Activated CD8-positive, alpha-beta memory T cell treated with anti-CD3 and anti-CD28 coated beads for 36 hours (primary cell): ENCODE measurements around the gene LSM14B. TPM values are rescaled to one million over a fixed set of nuclear protein-coding genes. Genes with fewer than 3 reads are reported as not detected.
"Not testable (repeated sequence)": the region's sequence is repeated elsewhere in the genome, so short reads cannot be mapped to it uniquely, and the experiment has no call there.

ENCODE experiments used
- CTCF ChIA-PET: fragments of 350-600 bp; sonication (Branson Sonifier 250); formaldehyde crosslinking; loops from one replicate; lab custom pipeline; 2021; ENCODE audit warnings: antibody characterized with exemption; lab: Charles Lee
- POLR2A ChIA-PET: fragments of 350-600 bp; sonication (Branson Sonifier 250); formaldehyde crosslinking; loops from one replicate; lab custom pipeline; 2021; ENCODE audit warnings: antibody characterized with exemption; lab: Charles Lee
- total RNA-seq, 2 experiments: library from RNA; stranded (reverse); gene quantifications; one replicate each; pipeline ENCODE4 v1.2.3, GENCODE V29; 2021

LSM14B gene
- total RNA-seq, 2 experiments from 2014 or later, result 34.6 to 35.3 TPM

DNA sequence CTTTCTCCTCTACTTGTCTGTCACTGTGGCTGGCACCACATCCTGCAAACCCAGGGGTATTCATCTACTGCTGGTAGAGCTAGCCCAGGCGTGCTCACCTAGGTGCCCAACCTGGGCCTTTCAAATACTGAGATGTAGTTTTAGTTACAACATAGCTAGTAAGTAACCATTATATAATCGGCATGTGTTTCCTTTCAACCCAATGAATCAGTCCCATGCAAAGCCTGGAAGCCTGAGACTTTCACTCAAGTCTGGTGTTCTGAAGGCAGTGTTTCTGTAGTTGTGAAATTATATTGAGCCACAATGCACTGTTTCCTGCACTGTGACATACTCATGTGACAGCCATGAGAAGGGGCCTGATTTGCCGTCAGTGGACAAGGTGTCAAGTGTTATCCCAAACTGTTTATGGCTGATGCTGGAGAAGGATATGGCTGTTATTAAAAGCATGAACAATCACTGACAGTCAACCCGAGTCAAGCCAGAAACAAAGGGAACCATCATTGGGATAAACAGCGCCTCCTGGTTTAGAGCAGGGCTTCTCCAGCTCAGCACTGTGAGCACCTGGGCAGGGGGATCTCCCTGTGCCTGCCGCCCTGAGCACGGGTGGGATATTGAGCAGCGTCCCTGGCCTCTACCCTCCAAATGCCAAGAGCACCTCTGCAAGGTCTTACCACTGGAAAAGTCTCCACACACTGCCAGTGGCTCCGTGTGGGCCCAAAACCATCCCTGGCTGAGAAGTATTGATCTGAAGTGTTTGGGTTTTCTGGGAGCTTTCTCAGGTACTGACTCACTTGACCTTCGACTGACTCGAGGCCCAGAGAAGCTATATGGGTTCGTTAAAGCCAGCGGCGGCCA, 19.3 kb downstream of the LSM14B start:
- CTCF ChIA-PET, result interaction anchor here (1.0 to 2.2 kb wide), 6 partner anchors 13 to 131 kb away, joined by 3 to 11 read pairs (median 4); partner anchors contain the start of gene LSM14B
- POLR2A ChIA-PET, result interaction anchor here (1.4 to 2.6 kb wide), 2 partner anchors 20 kb away, joined by 6 read pairs; partner anchors contain the start of gene LSM14B

DNA sequence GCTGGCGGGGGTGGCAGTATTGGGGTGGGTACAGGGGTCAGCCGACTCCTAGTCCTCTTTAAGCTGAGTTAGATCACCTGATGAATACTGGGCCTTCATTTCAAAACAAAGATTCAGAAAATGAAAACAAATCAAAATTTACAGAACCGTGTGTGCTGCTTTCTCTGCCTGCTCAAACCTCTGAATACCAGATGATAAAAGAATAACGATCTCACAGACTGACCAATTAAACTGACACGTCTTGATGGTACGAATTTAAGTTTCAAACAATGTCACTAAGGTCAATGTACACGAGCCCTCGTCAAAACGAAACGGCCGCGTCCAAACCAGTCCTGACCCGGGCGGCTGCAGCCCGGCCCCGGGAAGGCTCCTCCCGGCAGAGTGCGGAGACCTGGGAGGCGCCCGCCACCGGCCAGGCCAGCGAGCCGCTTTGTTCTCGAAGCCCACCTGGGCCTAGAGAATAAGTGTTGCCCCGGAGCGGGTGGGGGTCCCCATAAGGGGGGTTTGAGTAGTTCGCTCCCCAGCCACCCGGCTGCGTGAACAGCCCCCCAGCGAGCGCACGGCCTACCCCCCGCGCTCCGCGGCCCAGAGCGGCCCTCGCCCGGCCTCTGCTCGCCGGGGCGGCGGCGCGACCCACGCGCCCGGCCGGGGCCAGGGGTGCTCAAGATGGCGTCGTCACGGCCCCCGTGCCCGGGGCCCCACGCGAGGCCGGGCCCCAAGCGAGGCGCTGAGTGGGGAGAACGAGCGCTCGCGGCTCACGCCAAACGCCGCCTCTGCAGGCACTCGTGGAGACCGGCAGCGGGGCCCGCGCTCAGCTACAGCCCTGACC, 20.2 kb downstream of the LSM14B start:
- CTCF ChIA-PET, result interaction anchor here (0.8 to 2.2 kb wide), 6 partner anchors 14 to 132 kb away, joined by 3 to 11 read pairs (median 3); partner anchors contain the start of gene LSM14B
- POLR2A ChIA-PET, result interaction anchor here (2.6 kb wide), 1 partner anchor 21 kb away, joined by 6 read pairs; the partner anchor contains the start of gene LSM14B

DNA sequence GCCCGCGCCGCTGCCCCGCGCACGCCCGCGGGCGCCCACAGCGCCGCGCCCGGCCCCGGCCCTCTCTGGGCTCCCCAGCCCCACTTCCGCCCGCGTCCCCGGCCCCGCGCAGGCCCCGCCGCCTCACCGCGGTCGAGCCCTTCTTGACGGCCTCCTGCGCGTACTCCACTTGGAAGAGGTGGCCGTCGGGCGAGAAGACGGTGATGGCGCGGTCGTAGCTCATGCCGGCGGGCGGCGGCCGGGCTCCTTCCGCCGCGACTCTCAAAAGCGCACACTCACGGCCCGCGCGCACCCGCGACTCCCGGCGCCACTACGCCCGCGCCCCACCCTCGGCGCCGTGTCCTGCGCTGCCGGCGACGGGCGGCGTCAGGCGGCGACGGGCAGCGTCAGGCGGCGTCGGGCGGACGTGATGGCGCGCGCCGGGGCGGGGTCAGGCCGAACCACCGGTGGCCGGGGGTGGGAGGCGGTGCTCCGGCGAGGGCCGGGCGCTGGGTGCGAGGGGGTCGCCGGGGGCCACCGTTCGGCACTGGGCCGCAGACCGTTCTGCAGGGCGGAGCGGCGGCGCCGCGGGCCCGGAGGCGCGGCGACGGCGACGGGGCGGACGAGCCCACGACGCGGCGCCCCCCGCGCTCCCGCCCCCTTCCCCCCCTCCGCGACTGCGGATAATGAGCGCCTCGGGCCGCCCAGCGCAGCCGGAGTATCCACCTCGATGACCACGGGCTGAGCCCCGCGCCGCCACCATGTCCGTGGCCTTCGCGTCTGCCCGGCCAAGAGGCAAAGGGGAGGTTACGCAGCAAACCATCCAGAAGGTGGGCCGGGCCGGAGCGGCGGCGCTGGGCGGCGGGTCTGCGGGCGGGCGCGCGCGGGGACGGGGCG, 21.0 kb downstream of the LSM14B start, which contains the start of the genes PSMA7 and SS18L1:
TSS of gene PSMA7 (minus strand) at position 314 of the 876 bp plus-strand sequence. CDS start at position 223, 91 bp downstream.
TSS of gene SS18L1 (plus strand) at position 689 of the 876 bp plus-strand sequence. CDS start at position 741, 52 bp downstream.
- ChIA-PET CTCF (interaction anchor here (0.8 kb wide), 1 partner anchor 132 kb away, joined by 3 read pairs; no protein-coding TSS in a partner anchor), POLR2A (interaction anchor here (2.6 kb wide), 1 partner anchor 21 kb away, joined by 6 read pairs; the partner anchor contains the start of gene LSM14B)

DNA sequence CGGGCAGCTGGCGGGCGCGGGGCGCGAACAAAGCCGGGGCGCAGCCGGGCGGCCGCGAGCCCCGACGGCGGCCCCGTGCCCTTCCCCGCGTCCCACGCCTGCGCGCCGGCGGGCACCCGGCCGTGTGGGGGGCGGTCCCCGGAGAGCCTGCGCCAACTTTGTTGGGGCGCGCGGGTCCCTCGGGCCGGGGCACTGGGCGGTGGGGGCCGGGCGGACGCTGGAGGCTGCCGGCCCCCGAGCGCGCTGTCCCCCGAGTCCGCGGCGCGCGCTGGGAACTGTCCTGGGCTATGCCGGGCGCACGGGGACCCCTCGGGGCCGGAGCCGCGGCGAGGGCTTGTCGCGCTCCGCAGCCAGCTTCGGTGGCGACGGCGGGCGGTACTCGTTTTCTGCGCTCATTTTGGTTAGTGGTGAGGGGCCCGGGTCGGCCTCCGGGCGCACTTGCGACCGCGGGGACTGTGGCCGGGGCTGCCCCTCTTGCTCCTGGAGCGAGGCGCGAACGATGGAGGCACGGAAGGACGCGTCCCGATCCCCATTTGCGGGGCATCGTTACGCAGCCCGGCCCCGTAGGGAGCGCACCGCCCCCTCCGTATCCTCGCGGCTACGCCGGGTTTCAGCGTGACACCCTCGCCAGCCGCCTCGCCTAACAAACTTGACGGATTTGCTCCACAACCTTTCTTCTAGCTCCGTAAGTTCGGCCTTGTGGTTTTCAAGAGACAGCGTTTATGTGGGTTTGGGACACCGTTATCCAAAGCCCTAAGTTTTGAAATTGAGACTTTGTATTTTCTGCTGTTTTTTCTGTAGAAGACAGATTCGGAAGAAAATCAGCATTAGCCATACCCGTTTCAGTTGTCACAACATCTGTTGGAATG, 21.9 kb downstream of the LSM14B start:
- ChIA-PET POLR2A (interaction anchor here (2.6 kb wide), 1 partner anchor 22 kb away, joined by 6 read pairs; the partner anchor contains the start of gene LSM14B), CTCF (no interaction called here)

DNA sequence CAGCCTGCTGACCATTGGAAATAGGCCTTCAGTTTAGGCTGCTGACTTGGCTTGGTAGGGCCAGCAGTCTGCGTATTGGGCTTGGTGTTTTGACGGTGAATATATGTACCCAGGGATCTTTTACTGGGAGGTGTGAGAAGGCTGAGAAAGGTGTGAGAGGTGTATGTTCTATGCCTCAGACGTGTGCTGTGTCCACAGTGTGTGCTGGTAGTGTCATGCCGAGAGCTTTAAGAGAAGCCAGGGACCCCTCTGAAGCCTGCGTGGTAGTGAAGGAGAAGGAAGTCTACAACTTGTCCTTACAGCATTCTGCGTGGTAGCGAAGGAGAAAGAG, 23.4 kb downstream of the LSM14B start:
- POLR2A ChIA-PET, result no interaction called here

DNA sequence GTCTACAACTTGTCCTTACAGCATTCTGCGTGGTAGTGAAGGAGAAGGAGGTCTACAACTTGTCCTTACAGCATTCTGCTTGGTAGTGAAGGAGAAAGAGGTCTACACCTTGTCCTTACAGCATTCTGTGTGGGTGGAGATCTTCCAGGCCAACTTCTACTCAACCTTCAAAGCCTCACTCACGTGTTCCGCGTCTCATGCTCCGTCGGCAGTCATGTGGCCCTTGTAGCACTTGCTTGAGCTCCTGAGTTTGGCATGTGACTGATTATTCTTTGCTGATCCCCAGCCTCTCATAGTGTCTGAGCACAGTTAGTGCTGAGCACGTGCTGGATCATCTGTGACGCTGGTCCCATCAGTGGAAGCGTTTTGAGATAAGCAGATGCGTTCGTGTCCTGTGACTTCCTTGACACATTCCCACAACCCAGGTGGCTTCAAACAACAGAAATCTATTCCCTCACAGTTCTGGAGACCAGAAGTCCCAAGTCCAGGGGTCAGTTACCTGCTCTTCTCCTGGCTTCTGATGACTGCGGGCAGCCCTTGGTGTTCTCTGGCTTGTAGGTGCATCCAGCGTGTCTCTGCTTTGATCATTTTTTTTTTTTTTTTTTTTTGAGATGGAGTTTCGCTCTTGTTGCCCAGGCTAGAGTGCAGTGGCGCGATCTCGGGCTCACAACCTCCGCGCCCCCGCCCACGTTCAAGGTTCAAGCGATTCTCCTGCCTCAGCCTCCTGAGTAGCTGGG, 23.9 kb downstream of the LSM14B start:
- CTCF ChIA-PET, result interaction anchor here (0.5 to 1.0 kb wide), 3 partner anchors 10 to 22 kb away, joined by 3 read pairs; no protein-coding TSS in a partner anchor
- POLR2A ChIA-PET, result no interaction called here

More for the DNA sequence above, 23.4 kb downstream of the LSM14B start:
- CTCF ChIA-PET, result interaction anchor here (1.0 kb wide), 1 partner anchor 11 kb away, joined by 3 read pairs; no protein-coding TSS in a partner anchor

DNA sequence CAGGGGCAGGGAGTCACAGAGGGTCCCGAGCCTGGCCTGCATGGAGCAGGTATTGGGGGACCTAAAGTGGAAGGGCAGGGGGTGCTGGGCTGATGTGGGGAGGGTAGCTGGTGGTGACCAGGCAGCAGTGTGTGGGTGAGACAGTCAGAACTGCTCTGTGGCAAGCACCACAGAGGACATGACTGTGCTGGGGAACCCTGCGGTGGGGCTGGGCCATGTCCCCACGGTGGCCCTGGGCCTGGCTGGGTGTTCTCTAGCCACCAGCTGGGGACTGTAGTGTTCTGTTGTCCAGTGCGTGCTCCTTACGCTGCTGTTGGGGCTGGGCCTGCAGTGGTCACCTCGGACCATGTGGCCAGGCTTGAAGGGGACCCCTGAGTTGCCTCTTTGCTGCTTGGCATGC, 24.9 kb downstream of the LSM14B start:
- CTCF ChIA-PET, result interaction anchor here (0.6 to 0.8 kb wide), 2 partner anchors 20 to 23 kb away, joined by 3 read pairs; no protein-coding TSS in a partner anchor

DNA sequence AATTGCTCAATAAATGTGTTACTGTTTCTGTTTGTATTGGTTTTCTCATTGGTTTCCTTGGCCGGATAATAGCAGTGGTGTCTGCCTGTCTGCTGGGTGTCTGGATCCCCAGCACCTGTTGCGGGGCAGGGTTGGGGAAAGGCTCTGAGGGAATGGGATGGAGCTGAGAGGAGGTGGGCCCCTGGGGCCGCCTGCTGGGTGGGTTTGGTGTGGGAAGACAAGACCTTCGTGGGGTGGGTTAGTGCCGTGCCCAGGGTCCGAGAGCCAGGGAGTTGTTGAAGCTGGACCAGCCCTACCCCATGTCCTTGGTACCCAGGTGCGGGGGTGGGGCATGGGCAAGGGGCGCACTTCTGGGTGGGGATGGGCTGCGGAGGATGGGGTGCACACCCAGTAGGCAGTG, 25.3 kb downstream of the LSM14B start:
- ChIA-PET CTCF (interaction anchor here (0.8 kb wide), 1 partner anchor 23 kb away, joined by 3 read pairs; no protein-coding TSS in a partner anchor), POLR2A (no interaction called here)

More for the DNA sequence above, 24.9 kb downstream of the LSM14B start:
- POLR2A ChIA-PET, result no interaction called here

DNA sequence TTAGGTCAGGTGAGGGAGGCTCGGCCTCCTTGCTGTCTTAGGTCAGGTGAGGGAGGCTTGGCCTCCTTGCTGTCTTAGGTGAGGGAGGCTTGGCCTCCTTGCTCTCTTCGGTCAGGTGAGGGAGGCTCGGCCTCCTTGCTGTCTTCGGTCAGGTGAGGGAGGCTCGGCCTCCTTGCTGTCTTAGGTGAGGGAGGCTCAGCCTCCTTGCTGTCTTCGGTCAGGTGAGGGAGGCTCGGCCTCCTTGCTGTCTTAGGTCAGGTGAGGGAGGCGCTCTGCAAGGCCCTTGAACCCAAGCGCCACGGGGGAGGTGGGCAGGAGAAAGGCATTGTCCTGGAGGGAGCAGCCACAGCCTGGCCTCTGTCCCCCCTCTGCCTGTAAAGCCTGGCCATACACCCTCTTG, 26.1 kb downstream of the LSM14B start:
- CTCF ChIA-PET, POLR2A ChIA-PET: not testable (repeated sequence)

DNA sequence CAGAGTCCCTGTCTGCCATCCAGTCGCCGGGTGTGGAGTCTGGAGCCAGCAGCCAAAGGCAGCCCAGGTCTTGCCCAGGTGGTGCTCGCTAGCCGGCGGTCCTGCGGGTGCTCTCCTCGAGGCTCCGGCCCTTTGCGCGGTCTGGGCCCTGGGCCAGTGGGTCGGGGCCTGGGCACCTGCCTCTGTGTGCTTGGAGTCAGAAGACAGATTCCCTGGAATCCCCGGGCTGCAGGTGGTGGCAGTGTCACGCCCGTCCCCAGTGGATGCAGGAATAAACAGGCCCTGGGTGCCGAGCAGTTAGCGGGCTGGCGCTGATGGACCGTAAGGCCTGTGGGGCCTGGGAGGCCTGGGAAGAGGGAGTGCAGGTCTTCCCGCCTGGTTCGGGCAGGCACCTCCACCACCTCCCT, 26.6 kb downstream of the LSM14B start:
- POLR2A ChIA-PET, result no interaction called here
- CTCF ChIA-PET, result no interaction called here

DNA sequence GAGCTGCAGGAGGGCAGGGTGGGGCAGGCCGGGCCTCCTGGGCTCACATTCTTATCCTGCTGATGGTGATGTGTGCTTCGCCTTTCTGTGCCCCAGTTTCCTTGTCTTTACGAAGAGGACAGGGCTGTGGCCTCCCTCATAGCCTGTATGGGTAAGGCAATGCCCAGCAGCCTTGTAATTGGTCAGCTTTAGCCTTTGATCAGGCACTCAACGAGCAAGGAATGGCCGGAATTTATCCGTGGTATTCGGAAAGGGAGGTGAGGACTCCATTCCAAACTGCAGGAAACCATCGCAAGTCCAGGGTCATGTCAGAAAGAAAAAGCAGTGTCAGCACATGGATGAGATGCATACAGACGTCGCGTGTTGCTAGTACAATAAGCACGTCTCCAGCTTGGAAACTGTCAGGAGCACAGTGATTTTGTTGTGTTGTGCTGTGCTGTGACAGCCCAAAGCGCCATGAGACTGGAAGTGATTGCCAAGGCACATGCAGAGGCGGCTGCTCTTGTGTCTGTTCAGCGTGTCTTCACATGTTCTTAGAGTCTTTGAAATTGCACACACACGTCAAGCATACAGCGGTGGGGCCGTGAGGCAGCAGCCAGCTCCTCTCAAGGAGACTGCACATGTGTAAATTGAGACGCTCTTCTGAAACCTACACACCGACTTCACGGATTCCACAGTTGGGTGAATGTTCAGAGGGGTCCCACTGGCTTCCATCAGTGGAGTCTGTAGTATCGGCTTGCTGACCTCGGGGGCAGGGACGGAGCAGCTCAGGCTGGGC, 27.4 kb downstream of the LSM14B start:
- POLR2A ChIA-PET, result no interaction called here
- CTCF ChIA-PET, result no interaction called here

DNA sequence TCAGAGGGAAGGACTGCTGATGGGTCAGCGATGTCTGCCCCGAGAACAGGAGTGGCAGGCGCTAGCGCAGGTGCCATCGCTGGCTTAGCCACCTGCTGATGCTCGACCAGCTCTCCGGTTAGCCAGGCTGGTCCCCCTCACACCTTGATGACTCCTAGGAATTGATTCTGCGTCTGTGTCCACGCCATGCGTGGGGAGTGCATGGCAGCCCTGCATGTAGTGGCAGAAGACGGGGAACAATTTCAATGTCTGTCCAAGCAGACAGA, 28.0 kb downstream of the LSM14B start:
- ChIA-PET POLR2A (no interaction called here), CTCF (no interaction called here)

DNA sequence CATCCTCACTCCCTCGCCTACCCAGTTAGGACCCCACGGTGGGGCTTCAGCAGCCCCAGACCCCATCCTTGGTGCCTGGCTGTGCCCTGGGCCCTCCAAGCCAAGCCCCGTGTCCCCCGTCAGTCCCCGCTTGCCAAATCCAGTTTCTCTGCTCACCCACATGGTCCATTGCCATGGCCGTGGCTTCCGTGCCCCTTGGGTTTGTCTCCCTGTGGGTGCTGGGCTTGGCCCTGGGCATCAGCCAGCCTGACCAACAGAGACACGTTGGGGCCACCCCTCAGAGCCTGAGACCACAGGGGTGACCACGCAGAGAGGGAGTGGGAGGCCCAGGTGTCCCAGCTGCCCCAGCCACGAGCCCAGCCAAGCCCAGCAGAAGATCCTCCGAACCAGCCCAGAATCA, 28.9 kb downstream of the LSM14B start:
- ChIA-PET POLR2A (no interaction called here), CTCF (no interaction called here)

DNA sequence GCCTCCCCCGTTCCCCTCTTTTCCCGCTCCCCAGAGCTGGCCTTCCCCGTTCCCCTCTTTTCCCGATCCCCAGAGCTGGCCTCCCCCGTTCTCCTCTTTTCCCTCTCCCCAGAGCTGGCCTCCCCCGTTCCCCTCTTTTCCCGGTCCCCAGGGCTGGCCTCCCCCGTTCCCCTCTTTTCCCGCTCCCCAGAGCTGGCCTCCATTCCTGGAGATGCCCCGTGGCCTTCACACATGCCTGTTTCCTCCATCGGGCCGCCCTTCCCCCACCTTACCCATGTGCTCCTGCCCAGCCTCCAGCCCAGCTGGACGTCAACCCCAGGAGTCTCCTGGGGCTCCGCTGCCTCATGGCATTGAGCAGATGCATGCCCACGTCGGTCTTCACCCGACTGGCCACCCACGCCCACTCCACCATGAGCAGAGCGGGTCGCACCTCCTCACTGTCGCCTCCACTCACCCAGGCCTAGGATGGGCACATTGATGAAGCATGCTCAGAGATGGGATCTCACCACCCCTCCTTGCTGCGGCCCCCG, 29.6 kb downstream of the LSM14B start:
- CTCF ChIA-PET, result interaction anchor here (1.5 kb wide), 1 partner anchor 141 kb away, joined by 4 read pairs; no protein-coding TSS in a partner anchor
- POLR2A ChIA-PET, result no interaction called here

DNA sequence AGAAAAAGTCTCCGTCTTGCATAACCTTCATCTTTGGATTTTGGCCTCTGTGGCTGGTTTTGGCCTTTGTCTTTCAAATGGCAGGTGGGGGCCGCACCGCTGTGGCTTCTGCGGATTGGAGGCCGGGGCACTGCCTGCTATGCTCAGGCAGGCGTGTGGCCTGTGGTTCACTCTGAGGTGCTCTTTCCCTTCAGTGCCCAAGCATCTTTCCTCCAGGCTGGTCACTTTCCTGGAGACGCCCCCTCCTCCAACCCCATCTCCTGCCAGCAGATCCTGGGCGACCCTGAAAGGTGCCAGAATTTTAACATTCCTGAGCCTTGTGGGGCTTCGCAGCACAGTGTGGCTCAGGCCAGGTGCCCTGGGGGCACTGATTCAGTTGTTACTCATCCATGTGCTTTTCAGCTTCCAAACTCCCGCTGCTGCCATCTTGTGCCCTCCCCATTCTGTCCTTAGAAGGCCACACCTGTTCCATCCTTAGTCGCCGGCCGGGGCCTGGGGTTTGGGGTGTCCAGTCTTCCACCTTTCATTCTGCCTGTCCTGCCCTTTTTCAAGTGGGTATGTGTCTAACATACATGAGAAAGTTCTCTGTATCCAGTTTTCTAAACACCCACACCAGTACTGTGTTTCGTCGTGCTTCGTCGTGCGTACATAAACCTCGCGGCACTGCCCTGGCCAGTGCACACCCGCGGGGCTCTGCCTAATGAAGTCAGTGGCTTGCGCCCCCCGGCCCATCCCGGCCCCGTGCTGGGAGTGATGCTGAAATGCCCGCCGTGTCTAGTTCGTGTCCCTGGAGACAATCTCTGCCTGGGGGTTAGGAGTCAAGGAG, 33.4 kb downstream of the LSM14B start:
- ChIA-PET POLR2A (no interaction called here), CTCF (no interaction called here)
